GM15510 (cell line): ENCODE measurements around the gene DUSP16.

Experiments
- POLR2A ChIP-seq: IDR thresholded peaks from 3 replicates; pipeline ENCODE4 v1.6.1; 2011; ENCODE audit warnings: borderline replicate concordance; ENCODE audit not compliant: insufficient read length; ENCODE audit errors: extremely low read depth

The DUSP16 gene

GRCh38 chr12:12454315-12454714 lies 108.3 kb downstream of the DUSP16 start:
- no peak for TF ChIP-seq POLR2A

GRCh38 chr12:12453635-12454034 lies 109.0 kb downstream of the DUSP16 start:
- TF ChIP-seq POLR2A: no peak

- no peak for TF ChIP-seq POLR2A
Measured at GRCh38 chr12:12452326-12452902, 110.2 kb downstream of the DUSP16 start.

GRCh38 chr12:12451098-12451497 lies 111.6 kb downstream of the DUSP16 start:
- no peak for TF ChIP-seq POLR2A

GRCh38 chr12:12450043-12450471 lies 112.6 kb downstream of the DUSP16 start:
- TF ChIP-seq POLR2A: no peak

GRCh38 chr12:12449533-12450025 lies 113.1 kb downstream of the DUSP16 start:
- TF ChIP-seq POLR2A: no peak

- TF ChIP-seq POLR2A: no peak
Measured at GRCh38 chr12:12447837-12448236, 114.8 kb downstream of the DUSP16 start.

- no peak for TF ChIP-seq POLR2A
Measured at GRCh38 chr12:12447236-12447635, 115.4 kb downstream of the DUSP16 start.

GRCh38 chr12:12446786-12447185 lies 115.9 kb downstream of the DUSP16 start:
- TF ChIP-seq POLR2A: no peak

- TF ChIP-seq POLR2A: no peak
Measured at GRCh38 chr12:12445882-12446181, 116.8 kb downstream of the DUSP16 start.

- TF ChIP-seq POLR2A: no peak
Measured at GRCh38 chr12:12445165-12445881, 117.3 kb downstream of the DUSP16 start.

GRCh38 chr12:12443431-12443878 lies 119.2 kb downstream of the DUSP16 start:
- no peak for TF ChIP-seq POLR2A

- no peak for TF ChIP-seq POLR2A
Measured at GRCh38 chr12:12442548-12443071, 120.1 kb downstream of the DUSP16 start.

- no peak for TF ChIP-seq POLR2A
Measured at GRCh38 chr12:12441843-12442461, 120.7 kb downstream of the DUSP16 start.

- TF ChIP-seq POLR2A: no peak
Measured at GRCh38 chr12:12441429-12441807, 121.2 kb downstream of the DUSP16 start.
